ENCODE results near the gene ABHD15. TPM values are rescaled to one million over a fixed set of nuclear protein-coding genes. Genes with fewer than 3 reads are reported as not detected.
A peak's percentile ranks its signal among the peaks of the same experiment; 100 is the strongest.

Gene ABHD15
- total RNA-seq, 4 donors from 2014 or later: 7.2 to 11.0 (median 7.9) TPM

GRCh38 chr17:29589524-29590410 lies 22.9 kb upstream of the ABHD15 start, which contains the start of gene GIT1:
GIT1 (minus strand) TSS chr17:29589648; CDS start chr17:29589378, 270 bp downstream.
- 6% methylated on average over 16 of the region's 70 CpGs for WGBS
- H3K27ac ChIP-seq: peak within 1 kb of the TSS; percentile 86
- peaks cover 88% of the 10 kb centered on the region for H3K4me1 ChIP-seq
- no peaks in the 10 kb centered on the region for H3K36me3 ChIP-seq
- peak within 1 kb of the TSS; percentile 88 for H3K4me3 ChIP-seq
- TF ChIP-seq POLR2A (IDR thresholded peaks at IDR 0.05): peak in 1 of 2 donors; percentile 39
- no peak for TF ChIP-seq POLR2AphosphoS5 (IDR thresholded peaks at IDR 0.05)
- no peak for DNase-seq (ENCODE audit: low spot score in 2 of 2)
- H3K9me3 ChIP-seq: no peaks in the 10 kb centered on the region
- H3K27me3 ChIP-seq: no peaks in the 10 kb centered on the region

GRCh38 chr17:29588562-29589411 lies 21.9 kb upstream of the ABHD15 start:
- Histone ChIP-seq H3K27ac (peak overlapping the region; percentile 81), H3K4me1 (peaks cover 88% of the 10 kb centered on the region), H3K36me3 (no peaks in the 10 kb centered on the region), H3K4me3 (peak overlapping the region; percentile 88), H3K27me3 (no peaks in the 10 kb centered on the region), H3K9me3 (no peaks in the 10 kb centered on the region)
- TF ChIP-seq EP300 (IDR thresholded peaks at IDR 0.05) (no peak), POLR2A (IDR thresholded peaks at IDR 0.05) (no peak), POLR2AphosphoS5 (IDR thresholded peaks at IDR 0.05) (no peak), CTCF (IDR thresholded peaks at IDR 0.05) (no peak)
- whole genome bisulfite sequencing: no CpG with 5 or more reads among the region's 72 CpGs
- no peak for DNase-seq (ENCODE audit: low spot score in 2 of 2)

- H3K4me1 ChIP-seq: peaks cover 91% of the 10 kb centered on the region
- TF ChIP-seq POLR2AphosphoS5 (IDR thresholded peaks at IDR 0.05) (no peak), POLR2A (IDR thresholded peaks at IDR 0.05) (no peak), EP300 (IDR thresholded peaks at IDR 0.05) (no peak), CTCF (IDR thresholded peaks at IDR 0.05) (no peak)
- no peak for DNase-seq (ENCODE audit: low spot score in 2 of 2)
These were observed 21.3 kb upstream of the ABHD15 start for GRCh38 chr17:29588017-29588561.

GRCh38 chr17:29587591-29587990 lies 20.8 kb upstream of the ABHD15 start:
- H3K4me3 ChIP-seq: peak overlapping the region; percentile 88
- H3K36me3 ChIP-seq: no peaks in the 10 kb centered on the region
- DNase-seq (ENCODE audit: low spot score in 2 of 2): no peak
- no peak overlapping the region for H3K27ac ChIP-seq
- H3K4me1 ChIP-seq: peaks cover 92% of the 10 kb centered on the region
- H3K9me3 ChIP-seq: no peaks in the 10 kb centered on the region
- no peaks in the 10 kb centered on the region for H3K27me3 ChIP-seq
- WGBS: 71% methylated on average over 6 of the region's 6 CpGs
- TF ChIP-seq EP300 (IDR thresholded peaks at IDR 0.05): no peak
- TF ChIP-seq POLR2A (IDR thresholded peaks at IDR 0.05): no peak
- no peak for TF ChIP-seq CTCF (IDR thresholded peaks at IDR 0.05)
- no peak for TF ChIP-seq POLR2AphosphoS5 (IDR thresholded peaks at IDR 0.05)

More at GRCh38 chr17:29588017-29588561, 21.3 kb upstream of the ABHD15 start:
- H3K9me3 ChIP-seq: no peaks in the 10 kb centered on the region
- H3K36me3 ChIP-seq: no peaks in the 10 kb centered on the region
- H3K27me3 ChIP-seq: no peaks in the 10 kb centered on the region
- peak overlapping the region; percentile 81 for H3K27ac ChIP-seq
- WGBS: 35% methylated on average over 4 of the region's 8 CpGs
- H3K4me3 ChIP-seq: peak overlapping the region; percentile 88

- WGBS: 50% methylated on average over 6 of the region's 9 CpGs
- TF ChIP-seq POLR2AphosphoS5 (IDR thresholded peaks at IDR 0.05) (no peak), EP300 (IDR thresholded peaks at IDR 0.05) (no peak), CTCF (IDR thresholded peaks at IDR 0.05) (no peak)
- H3K9me3 ChIP-seq: no peaks in the 10 kb centered on the region
- no peak overlapping the region for H3K27ac ChIP-seq
- H3K27me3 ChIP-seq: no peaks in the 10 kb centered on the region
- peaks cover 92% of the 10 kb centered on the region for H3K4me1 ChIP-seq
- H3K36me3 ChIP-seq: peaks cover 1% of the 10 kb centered on the region
- no peak overlapping the region for H3K4me3 ChIP-seq
- no peak for DNase-seq (ENCODE audit: low spot score in 2 of 2)
These were observed 20.0 kb upstream of the ABHD15 start for GRCh38 chr17:29586676-29587469.
